ENCODE data around the gene PLXNA4.

Gene PLXNA4

DNA sequence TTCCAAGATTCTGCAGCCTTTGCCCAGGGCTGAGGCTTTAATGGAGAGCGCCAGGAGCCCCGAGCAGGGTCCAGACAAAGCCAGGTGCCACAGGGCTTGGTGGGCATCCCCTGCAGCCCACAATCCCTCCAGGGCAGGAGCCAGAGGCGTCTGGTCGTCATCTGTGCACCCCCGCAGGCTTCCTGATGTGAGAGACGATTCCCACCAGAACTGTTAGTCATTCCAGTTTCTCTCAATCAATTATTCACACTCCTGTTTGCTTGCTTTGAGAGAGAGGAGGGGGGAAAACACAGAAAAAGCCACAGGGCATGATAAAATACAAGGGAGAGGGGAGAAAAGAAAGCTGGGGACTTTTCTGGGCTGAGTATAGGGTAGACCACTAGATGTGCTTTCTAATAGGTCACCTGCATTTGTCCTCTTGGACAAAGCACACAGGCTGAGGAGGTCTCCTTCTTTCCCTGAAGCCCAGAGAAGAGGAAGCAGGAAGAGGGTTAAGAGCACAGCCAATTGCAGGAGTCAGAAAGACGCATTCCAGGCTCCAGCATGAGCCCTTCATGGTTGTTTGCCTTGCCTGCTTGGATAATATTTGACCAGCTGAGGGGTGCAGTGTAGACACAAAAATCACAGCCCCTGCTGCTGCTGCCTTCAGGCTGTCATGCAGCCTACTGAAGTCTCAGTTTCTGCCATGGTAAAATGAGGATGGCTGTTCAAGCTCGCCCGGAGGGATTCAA, 194.4 kb downstream of the PLXNA4 start:
- no peak overlapping the region for H3K4me3 ChIP-seq (ENCODE audit: low read depth, low read length)
- H3K9me3 ChIP-seq (ENCODE audit: control insufficient read depth, insufficient read depth, low read depth, low read length): no peaks in the 10 kb centered on the region
- no peak for TF ChIP-seq SALL2 (tag by site-specific recombination; IDR thresholded peaks at IDR 0.05; ENCODE audit: borderline replicate concordance)
- TF ChIP-seq ZNF18 (tag by site-specific recombination; IDR thresholded peaks at IDR 0.05): peak; percentile 45; the same call in 1 of the 2 replicates
- no peak for TF ChIP-seq OSR2 (tag by site-specific recombination; IDR thresholded peaks at IDR 0.05)
- TF ChIP-seq TRIM28 (IDR thresholded peaks at IDR 0.05; ENCODE audit: borderline replicate concordance, low read length): no peak
- H3K4me1 ChIP-seq (ENCODE audit: control insufficient read depth, insufficient read depth, low read length): no peaks in the 10 kb centered on the region
- no peak overlapping the region for H3K27ac ChIP-seq (ENCODE audit: extremely low read depth, low read depth, low read length)
- H3K36me3 ChIP-seq (ENCODE audit: control insufficient read depth in 2 of 2, insufficient read depth in 1 of 2, low read length in 2 of 2): no peaks in the 10 kb centered on the region
- POLR2A ChIA-PET: no interaction called here
- CTCF ChIA-PET: interaction anchor here (0.6 kb wide), 1 partner anchor 836 kb away, joined by 3 read pairs; no protein-coding TSS in a partner anchor

DNA sequence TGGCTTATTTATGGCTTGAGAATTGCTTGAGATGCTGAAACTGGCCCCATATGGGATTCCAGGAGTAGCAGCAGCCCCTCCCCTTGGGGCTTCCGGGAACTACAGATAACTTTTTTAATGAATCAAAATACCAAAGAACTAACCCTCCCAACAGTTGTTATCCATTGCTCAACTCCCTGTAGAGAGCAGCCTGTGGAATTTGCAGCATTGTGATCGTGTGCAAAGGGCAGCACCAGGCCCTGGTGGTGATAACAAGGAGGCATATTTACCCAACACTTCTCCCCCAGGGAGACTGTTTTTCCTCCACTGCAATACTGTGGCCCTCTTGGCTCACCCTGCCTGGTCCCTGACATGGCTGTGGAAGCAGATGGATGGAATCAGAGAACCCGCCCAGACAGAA, 196.2 kb downstream of the PLXNA4 start:
- ChIA-PET CTCF (no interaction called here), POLR2A (no interaction called here)
- TF ChIP-seq, protein P1, sequence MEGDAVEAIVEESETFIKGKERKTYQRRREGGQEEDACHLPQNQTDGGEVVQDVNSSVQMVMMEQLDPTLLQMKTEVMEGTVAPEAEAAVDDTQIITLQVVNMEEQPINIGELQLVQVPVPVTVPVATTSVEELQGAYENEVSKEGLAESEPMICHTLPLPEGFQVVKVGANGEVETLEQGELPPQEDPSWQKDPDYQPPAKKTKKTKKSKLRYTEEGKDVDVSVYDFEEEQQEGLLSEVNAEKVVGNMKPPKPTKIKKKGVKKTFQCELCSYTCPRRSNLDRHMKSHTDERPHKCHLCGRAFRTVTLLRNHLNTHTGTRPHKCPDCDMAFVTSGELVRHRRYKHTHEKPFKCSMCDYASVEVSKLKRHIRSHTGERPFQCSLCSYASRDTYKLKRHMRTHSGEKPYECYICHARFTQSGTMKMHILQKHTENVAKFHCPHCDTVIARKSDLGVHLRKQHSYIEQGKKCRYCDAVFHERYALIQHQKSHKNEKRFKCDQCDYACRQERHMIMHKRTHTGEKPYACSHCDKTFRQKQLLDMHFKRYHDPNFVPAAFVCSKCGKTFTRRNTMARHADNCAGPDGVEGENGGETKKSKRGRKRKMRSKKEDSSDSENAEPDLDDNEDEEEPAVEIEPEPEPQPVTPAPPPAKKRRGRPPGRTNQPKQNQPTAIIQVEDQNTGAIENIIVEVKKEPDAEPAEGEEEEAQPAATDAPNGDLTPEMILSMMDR (tag by site-specific recombination; IDR thresholded peaks at IDR 0.05): no peak
- TF ChIP-seq ZXDB (tag by site-specific recombination; IDR thresholded peaks at IDR 0.05) (no peak), AEBP2 (tag by site-specific recombination; IDR thresholded peaks at IDR 0.05; ENCODE audit: borderline replicate concordance) (no peak), ZIC2 (tag by site-specific recombination; IDR thresholded peaks at IDR 0.05) (peak; percentile 63), GLIS1 (tag by site-specific recombination; IDR thresholded peaks at IDR 0.05) (peak; percentile 28; the same call in 1 of the 2 replicates), TCF7L2 (IDR thresholded peaks at IDR 0.05; ENCODE audit: borderline replicate concordance, low read depth, low read length) (no peak)
- no peak overlapping the region for H3K27ac ChIP-seq (ENCODE audit: extremely low read depth, low read depth, low read length)
- H3K36me3 ChIP-seq (ENCODE audit: control insufficient read depth in 2 of 2, insufficient read depth in 1 of 2, low read length in 2 of 2): no peaks in the 10 kb centered on the region
- H3K9me3 ChIP-seq (ENCODE audit: control insufficient read depth, insufficient read depth, low read depth, low read length): no peaks in the 10 kb centered on the region
- H3K4me3 ChIP-seq (ENCODE audit: low read depth, low read length): no peak overlapping the region
- H3K4me1 ChIP-seq (ENCODE audit: control insufficient read depth, insufficient read depth, low read length): no peaks in the 10 kb centered on the region

- H3K27ac ChIP-seq (ENCODE audit: extremely low read depth, low read depth, low read length): no peak overlapping the region
- no peaks in the 10 kb centered on the region for H3K4me1 ChIP-seq (ENCODE audit: control insufficient read depth, insufficient read depth, low read length)
- H3K9me3 ChIP-seq (ENCODE audit: control insufficient read depth, insufficient read depth, low read depth, low read length): no peaks in the 10 kb centered on the region
- H3K36me3 ChIP-seq (ENCODE audit: control insufficient read depth in 2 of 2, insufficient read depth in 1 of 2, low read length in 2 of 2): no peaks in the 10 kb centered on the region
- CTCF ChIA-PET: no interaction called here
- POLR2A ChIA-PET: no interaction called here
- no peak overlapping the region for H3K4me3 ChIP-seq (ENCODE audit: low read depth, low read length)
- TF ChIP-seq ZFHX2 (tag by site-specific recombination; conservative IDR thresholded peaks at IDR 0.05) (no peak), ZNF561 (tag by site-specific recombination; IDR thresholded peaks at IDR 0.05; ENCODE audit: borderline replicate concordance) (no peak), YY2 (tag by site-specific recombination; IDR thresholded peaks at IDR 0.05) (no peak), IKZF3 (tag by site-specific recombination; IDR thresholded peaks at IDR 0.05) (no peak), ZNF621 (tag by site-specific recombination; IDR thresholded peaks at IDR 0.05) (no peak), FEZF1 (tag by site-specific recombination; IDR thresholded peaks at IDR 0.05) (no peak), ZNF211 (tag by site-specific recombination; IDR thresholded peaks at IDR 0.05; ENCODE audit: low read depth) (no peak), ZFP3 (tag by site-specific recombination; IDR thresholded peaks at IDR 0.05; ENCODE audit: low read depth) (no peak), ZNF155 (tag by site-specific recombination; IDR thresholded peaks at IDR 0.05) (no peak), ZBTB7A (tag by site-specific recombination; IDR thresholded peaks at IDR 0.05; ENCODE audit: low read depth) (no peak), ZBTB17 (tag by site-specific recombination; IDR thresholded peaks at IDR 0.05) (no peak), ZNF146 (tag by site-specific recombination; IDR thresholded peaks at IDR 0.05) (no peak), ZNF18 (tag by site-specific recombination; IDR thresholded peaks at IDR 0.05) (no peak), ZNF624 (tag by site-specific recombination; IDR thresholded peaks at IDR 0.05) (no peak), ZNF530 (tag by site-specific recombination; IDR thresholded peaks at IDR 0.05; ENCODE audit: low read depth) (no peak), ZNF423 (tag by site-specific recombination; IDR thresholded peaks at IDR 0.05) (no peak), ZBTB8A (tag by site-specific recombination; IDR thresholded peaks at IDR 0.05) (no peak), KLF1 (tag by site-specific recombination; IDR thresholded peaks at IDR 0.05) (no peak)
These were observed 197.0 kb downstream of the PLXNA4 start for GRCh38 chr7:132379292-132379691.

Measured in HEK293 (cell line).